CMK (cell line): Measurements from ENCODE around the gene ANKRD34A.

Experiments
- DNase-seq: peaks from one replicate; pipeline ENCODE4 v3.0.0-alpha.2; 2010; ENCODE audit warnings: low read depth

ANKRD34A gene

GRCh38 chr1:145965119-145965744 is 857 bp upstream of the ANKRD34A start:
- no peak for DNase-seq

GRCh38 chr1:145963265-145964019 is 933 bp downstream of the ANKRD34A start:
- no peak for DNase-seq

GRCh38 chr1:145962157-145963102 is 1.9 kb downstream of the ANKRD34A start:
- no peak for DNase-seq

GRCh38 chr1:145961425-145962156 is 2.8 kb downstream of the ANKRD34A start:
- DNase-seq, result no peak

- no peak for DNase-seq
Measured at GRCh38 chr1:145961109-145961424, 3.3 kb downstream of the ANKRD34A start.

GRCh38 chr1:145960468-145961108 is 3.8 kb downstream of the ANKRD34A start:
- peak; percentile 60 for DNase-seq

- no peak for DNase-seq
Measured at GRCh38 chr1:145959957-145960467, 4.4 kb downstream of the ANKRD34A start.

GRCh38 chr1:145959333-145959732 is 5.0 kb downstream of the ANKRD34A start:
- DNase-seq, result no peak

- no peak for DNase-seq
Measured at GRCh38 chr1:145958734-145959133, 5.6 kb downstream of the ANKRD34A start.

GRCh38 chr1:145957443-145958319 is 6.7 kb downstream of the ANKRD34A start, which contains the start of gene LIX1L:
TSS of gene LIX1L (minus strand) at chr1:145958017. CDS start at chr1:145957927, 90 bp downstream.
- DNase-seq, result peak; percentile 78

GRCh38 chr1:145956781-145957442 is 7.5 kb downstream of the ANKRD34A start:
- DNase-seq, result no peak

- DNase-seq, result no peak
Measured at GRCh38 chr1:145956361-145956760, 8.0 kb downstream of the ANKRD34A start.

- no peak for DNase-seq
Measured at GRCh38 chr1:145955436-145955835, 8.9 kb downstream of the ANKRD34A start.

GRCh38 chr1:145953861-145954260 is 10.5 kb downstream of the ANKRD34A start:
- DNase-seq, result no peak

- no peak for DNase-seq
Measured at GRCh38 chr1:145952903-145953302, 11.5 kb downstream of the ANKRD34A start.

GRCh38 chr1:145951526-145951925 is 12.8 kb downstream of the ANKRD34A start:
- no peak for DNase-seq

- DNase-seq, result no peak
Measured at GRCh38 chr1:145949219-145949618, 15.2 kb downstream of the ANKRD34A start.

GRCh38 chr1:145947551-145947950 is 16.8 kb downstream of the ANKRD34A start:
- DNase-seq, result no peak

GRCh38 chr1:145946477-145946986 is 17.8 kb downstream of the ANKRD34A start:
- no peak for DNase-seq
